Activated T-cell treated with anti-CD3 and anti-CD28 coated beads for 48 hours (primary cell): Measurements from ENCODE around the gene PARP15.
"Not testable (repeated sequence)": the region's sequence is repeated elsewhere in the genome, so short reads cannot be mapped to it uniquely, and the experiment has no call there.

Experiments
- DNase-seq: peaks from one replicate; pipeline ENCODE4 v3.0.0-alpha.2; 2020; ENCODE audit warnings: low read depth

The PARP15 gene

DNA sequence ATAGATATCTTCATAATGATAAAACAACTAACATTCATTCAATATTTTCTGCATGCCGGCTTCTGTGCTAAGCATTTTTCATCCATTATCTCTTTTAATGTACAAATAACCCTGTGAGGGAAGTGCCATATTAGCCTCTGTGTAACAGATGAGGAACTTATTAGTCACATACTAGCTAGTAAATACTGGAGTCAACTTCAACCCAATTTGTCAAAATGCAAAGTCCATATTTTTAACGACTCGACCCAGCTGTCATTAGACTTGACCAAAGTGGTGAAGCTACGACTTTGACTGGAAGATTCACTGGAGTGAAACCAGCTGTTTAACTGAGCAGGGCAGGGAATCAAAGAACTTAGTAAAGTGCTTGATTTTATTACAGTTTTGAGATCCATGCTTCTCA lies 41.6 kb downstream of the PARP15 start:
- DNase-seq = no peak

DNA sequence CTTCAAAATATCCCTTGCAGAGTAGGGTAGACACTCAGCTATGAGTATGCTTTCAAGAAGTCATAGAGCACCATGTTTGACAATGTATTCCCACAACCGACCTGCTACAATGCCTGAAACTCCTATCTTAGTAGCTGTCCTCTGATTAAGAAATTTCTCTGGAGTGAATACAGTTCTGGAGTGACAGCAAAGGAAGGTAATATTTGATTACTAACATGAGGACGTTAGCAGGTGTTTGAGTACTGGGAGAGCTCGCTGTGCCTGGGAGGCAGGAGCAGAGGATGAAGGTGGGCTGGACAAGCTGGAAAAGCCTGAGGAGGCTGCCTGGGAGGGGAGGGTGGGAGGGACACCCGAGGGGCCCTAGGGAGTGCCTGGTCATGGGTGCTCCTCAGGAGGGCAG lies 42.9 kb downstream of the PARP15 start:
- DNase-seq = no peak

DNA sequence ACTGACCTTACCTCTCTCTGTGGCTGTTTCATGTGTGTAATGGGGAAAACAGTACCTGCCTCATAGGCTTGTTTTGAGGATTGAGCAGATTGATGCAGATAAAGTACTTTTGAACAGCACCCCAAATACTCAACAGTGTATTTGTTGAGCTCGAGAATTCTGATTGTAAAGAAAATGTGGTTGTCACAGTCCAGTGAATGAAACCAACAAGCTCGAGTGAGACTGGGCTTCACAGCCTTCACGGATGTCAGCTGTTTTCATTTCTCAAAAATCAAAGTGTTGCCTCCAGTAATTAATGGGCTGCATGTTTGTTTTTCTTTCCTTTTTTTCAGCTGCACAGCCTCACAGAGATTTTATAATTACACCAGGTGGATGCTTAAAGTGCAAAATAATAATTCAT lies 43.7 kb downstream of the PARP15 start:
- DNase-seq = no peak

DNA sequence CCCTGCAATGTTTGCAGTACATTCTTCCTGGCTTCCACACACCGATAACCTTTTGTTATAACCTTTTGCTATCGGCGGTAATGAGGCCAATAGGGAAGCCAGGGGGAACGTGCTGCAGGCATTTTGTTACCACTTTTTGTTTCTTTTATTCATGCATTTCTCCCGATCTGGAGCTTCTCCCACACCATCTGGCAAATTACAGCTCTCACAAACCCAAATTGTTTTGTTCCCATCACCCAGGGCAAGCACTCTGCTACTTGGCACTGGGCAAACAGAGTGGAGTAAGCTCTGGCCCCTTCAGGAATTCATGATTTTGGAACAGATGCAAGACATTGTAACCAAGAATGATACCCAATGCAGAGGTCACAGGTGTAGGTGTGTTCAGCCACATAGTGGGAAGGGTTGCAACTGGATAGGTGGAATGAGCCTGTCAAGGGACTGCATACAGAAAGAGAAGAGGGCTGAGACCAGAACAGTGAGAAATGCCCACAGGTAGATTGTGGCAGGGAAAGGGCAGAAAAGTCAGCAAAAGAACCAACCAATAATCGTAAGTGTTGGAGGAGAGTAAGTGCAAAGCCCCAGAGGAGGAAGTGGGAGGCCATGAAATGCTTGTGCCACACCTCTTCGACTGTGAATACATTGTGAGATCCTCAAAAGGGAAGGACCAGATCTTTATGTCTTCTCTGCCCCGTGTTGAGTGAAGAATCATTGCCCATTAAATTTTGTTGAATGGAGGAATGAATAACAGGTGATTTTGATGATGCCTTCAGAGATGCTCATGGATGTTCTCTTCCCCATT lies 45.8 kb downstream of the PARP15 start:
- no peak for DNase-seq

DNA sequence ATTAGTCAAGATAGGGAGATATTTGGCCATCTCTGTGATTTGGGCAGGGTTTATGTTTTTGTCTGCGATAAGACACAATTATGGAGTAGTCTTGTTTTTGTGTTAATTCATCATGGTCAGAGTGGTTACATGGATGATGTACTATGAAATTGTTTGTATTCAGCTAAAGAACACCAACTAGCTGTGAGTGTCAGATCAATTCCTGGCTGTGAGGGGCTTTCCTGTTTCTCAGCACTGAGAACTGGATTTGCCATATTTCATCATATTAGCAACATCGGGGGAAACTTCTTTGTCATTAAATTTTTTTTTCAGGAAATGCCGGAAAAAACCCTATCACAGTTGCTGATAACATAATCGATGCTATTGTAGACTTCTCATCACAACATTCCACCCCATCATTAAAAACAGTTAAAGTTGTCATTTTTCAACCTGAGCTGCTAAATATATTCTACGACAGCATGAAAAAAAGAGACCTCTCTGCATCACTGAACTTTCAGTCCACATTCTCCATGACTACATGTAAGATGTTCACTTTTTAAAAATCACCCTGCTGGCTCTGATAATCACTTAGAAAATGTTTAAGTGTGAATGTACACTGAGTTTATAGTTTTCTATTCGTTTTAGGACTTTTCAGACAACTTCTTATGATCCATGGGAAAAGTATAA lies 49.2 kb downstream of the PARP15 start:
- no peak for DNase-seq

DNA sequence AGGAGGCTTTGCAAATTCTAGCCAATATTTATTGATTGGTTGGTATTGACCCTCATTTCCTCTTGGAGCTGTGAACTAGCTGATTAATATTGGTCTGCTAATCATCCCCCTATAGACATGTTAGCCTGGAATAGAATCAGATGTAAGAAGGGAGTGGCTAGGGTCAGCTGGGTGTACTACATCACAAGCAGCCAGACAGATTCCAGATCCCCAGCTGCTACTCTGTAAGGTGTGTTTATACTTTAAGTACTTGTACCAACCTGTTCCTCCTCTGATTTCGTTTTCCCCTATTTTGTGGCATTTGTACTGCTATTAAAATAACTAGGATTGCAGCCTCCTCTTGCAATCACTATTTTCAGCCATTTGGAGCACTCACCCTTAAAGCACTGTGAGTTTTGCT lies 49.9 kb downstream of the PARP15 start:
- no peak for DNase-seq

DNA sequence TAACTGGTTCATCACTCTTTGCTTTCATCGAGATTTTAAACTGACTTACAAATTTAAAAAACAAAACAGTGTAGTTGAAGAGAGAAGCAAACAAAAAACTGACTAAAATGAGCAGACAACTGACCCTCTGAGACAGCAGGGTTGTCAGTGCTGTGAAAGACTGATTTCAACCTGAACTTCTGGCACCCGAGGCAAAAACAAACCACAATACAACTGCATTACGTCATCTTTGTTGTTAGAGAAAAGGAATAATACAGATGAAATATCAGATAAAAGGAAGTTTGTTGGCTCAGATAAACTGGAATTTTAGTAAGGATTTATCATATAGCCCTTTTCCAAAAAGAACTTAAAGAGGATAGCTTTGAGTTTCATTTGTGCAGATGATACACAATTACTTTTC lies 51.1 kb downstream of the PARP15 start:
- DNase-seq = no peak

DNA sequence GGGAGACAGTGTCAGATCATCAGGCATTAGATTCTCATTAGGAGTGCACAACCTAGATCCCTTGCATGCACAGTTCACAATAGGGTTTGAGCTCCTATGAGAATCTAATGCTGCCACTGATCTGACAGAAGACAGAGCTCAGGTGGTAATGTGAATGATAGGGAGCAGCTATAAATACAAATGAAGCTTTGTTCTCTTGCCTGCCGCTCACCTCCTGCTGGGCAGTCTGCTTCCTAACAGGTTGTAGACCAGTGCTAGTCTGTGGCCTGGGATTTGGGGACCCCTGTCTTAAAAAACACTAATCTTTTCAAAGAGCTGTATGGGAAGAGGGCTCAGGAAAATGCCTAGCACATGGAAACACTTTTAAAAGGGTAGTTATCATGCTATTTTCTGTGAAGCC lies 52.3 kb downstream of the PARP15 start:
- no peak for DNase-seq

DNA sequence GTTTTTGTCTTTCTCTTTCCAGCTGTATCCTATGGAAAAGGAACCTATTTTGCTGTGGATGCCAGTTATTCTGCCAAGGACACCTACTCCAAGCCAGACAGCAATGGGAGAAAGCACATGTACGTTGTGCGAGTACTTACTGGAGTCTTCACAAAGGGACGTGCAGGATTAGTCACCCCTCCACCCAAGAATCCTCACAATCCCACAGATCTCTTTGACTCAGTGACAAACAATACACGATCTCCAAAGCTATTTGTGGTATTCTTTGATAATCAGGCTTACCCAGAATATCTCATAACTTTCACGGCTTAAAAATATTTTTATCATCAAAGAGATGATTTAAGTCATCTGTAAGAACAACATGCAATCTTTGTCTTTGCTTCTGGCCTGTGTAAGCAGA lies 58.3 kb downstream of the PARP15 start:
- DNase-seq = no peak

DNA sequence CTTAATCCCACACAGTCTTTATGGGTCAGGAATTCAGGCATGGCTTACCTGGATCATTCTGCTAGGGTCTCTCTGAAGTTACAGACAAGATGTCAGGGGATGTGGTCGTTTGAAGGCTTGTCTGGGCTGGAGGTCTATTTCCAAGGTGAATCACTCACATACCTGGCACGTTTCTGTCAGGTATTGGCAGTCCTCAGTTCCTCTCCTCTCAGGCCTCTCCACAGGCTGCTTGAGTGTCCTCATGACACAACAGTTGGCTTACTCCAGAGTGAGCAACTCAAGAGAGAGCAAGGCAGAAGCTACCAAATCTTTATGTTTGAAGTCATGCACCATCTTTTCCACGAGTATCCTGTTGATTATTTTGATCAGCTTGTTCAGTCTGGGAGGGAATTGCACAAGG lies 59.2 kb downstream of the PARP15 start:
- no peak for DNase-seq

DNA sequence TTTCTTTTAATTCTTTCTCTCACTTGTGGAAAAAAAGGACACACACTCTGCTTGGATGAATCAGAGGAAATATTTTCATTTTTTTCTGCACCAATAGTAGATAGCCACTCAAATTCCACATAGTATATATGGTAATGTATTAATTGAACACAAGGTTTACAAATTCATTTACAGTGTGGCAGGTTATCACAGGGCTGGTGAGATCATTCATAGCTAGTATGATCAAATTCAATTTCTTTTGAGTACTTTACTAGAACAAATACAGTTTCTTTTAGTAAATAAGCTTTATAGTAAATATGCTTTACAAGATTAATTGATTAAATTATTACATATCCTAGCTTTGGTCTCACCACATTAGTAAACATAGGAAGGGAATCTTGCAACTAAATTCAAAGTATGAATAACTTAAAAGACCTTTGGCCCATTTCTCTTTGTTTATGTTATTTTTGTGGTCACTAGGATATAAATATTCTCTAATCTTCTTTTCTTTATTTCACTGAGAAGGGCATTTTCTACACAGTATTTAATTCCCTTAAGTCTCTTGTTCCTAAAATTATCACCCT lies 63.1 kb downstream of the PARP15 start:
- DNase-seq = no peak

DNA sequence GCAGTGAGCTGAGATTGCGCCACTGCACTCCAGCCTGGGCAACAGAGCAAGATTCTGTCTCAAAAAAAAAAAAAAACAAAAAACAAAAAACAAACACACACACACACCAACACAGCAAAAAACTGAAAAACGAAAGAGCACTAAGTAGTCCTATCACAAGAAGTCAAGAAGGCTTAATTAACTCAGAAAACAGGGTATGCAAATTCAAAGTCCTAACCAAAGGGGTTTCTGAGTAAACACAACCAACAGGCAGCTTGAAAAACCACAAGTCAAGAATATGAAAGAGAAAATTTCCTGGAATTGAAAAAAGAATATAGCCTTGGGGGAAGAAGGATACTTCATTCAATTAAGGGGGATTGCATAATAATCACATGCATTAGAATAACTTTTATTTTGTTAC lies 65.5 kb downstream of the PARP15 start:
- DNase-seq = no peak

DNA sequence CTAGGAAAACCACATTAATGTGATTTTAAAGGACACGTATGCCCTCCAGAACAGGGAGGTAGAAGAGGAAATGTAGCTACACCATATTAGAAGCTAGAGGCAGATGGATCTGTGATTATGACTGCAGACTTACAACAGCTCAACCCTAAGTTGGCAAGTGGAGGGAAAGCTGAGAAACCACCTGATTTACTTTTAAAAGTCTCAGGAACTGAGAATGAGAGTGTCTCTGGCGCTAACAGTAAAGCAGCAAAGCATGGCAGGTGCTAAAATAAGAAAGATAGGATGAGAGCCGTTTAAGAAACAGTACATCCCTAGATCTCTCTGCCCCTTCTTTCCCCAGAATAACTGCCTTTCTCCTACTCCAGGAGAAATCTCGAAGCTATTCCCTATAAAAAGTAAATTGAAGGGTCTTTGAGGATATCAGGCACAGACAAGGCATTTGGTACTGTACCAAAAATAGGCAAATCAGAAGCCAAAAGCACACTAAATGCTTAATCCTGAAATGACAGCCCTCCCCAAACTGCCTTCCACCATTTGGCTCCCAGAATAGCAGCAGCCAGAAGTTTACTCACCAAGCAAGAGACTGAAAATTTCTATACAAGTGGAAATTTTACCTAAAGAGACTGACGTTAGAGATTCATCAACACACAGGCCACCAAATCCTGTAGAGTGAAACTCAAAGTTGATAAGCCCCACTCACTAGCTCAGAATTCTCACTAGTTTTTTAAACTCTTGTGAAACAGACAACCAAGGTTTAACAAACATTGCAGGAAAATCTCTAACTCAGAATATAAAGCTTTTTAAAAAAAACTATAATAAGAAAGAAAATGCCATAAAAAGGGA lies 68.9 kb downstream of the PARP15 start:
- DNase-seq = no peak

DNA sequence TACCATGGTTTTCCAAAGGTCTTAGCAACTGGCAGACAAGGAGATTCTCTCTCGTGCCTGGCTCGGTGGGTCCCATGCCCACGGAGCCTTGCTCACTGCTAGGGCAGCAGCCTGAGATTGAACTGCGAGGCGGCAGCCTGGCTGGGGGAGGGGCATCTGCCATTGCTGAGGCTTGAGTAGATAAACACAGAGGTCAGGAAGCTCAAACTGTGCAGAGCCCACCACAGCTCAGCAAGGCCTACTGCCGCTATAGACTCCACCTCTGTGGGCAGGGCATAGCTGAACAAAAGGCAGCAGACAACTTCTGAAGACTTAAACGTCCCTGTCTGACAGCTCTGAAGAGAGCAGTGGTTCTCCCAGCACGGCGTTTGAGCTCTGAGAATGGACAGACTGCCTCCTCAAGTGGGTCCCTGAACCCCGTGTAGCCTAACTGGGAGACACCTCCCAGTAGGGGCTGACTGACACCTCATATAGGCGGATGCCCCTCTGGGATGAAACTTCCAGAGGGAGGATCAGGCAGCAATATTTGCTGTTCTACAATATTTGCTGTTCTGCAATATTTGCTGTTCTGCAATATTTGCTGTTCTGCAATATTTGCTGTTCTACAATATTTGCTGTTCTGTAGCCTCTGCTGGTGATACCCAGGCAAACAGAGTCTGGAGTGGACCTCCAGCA lies 73.9 kb downstream of the PARP15 start:
- not testable (repeated sequence) for DNase-seq

DNA sequence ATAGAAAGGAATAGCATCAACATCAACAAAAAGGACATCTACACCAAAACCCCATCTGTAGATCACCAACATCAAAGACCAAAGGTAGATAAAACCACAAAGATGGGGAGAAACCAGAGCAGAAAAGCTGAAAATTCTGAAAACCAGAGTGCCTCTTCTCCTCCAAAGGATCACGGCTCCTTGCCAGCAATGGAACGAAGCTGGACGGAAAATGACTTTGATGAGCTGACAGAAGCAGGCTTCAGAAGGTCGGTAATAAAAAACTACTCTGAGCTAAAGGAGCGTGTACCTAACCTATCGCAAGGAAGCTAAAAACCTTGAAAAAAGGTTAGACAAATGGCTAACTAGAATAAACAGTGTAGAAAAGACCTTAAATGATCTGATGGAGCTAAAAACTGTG lies 74.5 kb downstream of the PARP15 start:
- DNase-seq = not testable (repeated sequence)

DNA sequence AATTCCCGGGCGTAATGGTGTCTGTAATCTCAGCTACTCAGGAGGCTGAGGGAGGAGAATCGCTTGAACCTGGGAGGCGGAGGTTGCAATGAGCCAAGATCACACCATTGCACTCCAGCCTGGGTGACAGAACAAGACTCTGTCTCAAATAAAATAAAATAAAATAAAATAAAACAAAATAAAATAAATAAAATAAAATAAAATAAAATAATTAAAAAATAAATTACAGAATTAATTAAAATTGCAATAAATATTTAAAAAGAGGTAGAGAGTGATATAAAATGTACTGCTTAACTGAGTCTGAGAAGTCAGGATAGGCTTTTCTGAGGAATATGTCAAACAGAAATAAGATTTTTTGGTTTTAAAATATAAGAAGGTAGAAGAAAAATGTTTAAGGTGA lies 80.9 kb downstream of the PARP15 start:
- DNase-seq = not testable (repeated sequence)

DNA sequence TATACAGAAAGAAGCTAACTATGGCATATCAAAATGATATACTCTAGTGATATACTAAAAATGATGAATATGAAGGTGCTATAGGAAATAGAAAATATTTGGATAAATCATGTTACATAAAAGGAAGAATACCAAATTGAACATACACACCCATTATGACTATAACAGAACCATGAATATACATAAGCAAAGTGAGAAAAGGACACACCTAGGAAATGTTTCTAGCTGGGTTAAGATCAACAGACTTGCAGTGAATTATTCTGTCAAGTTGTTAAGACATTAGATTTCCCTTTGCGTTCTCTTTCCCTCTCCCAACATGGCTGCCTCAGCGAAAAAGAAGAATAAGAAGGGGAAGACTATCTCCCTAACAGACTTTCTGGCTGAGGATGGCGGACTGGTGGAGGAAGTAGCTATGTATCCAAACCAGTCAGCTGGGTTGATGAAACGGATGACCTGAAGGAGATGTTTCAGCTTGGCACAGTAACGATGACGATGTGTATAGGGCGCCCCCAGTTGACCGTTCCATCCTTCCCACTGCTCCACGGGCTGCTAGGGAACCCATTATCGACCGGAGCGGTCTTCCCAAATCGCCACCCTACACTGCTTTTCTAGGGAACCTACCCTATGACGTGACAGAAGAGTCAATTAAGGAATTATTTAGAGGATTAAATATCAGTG lies 83.0 kb downstream of the PARP15 start:
- DNase-seq = no peak

DNA sequence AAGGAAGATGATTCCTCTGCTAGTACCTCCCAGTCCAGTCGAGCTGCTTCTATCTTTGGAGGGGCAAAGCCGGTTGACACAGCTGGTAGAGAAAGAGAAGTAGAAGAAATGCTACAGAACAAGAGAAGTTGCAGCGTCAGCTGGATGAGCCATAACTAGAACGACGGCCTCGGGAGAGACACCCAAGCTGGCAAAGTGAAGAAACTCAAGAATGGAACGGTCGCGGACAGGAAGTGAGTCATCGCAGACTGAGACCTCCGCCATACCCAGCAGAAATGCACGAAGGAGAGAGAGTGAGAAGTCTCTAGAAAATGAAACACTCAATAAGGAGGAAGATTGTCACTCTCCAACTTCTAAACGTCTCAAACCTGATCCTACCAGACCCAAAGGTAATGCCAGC lies 84.2 kb downstream of the PARP15 start:
- no peak for DNase-seq

DNA sequence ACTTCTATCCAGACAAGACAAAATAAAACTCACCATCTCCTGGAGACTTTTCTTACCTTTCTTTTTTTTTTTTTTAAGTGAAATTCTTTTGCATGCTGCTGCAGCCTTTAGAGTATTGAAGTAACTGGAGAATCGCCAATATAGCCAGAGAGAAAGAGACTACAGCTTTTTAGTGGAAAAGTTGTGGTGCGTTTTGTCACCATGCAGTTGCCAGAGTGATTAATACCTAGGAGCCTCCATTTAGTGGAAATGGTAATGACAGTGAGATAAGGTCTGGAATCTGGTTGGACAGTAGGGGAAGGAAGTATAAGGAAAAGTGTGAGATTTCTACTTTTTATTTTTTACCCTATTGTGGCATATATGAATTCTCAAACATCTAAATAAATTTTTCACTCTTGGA lies 85.1 kb downstream of the PARP15 start:
- DNase-seq = no peak

DNA sequence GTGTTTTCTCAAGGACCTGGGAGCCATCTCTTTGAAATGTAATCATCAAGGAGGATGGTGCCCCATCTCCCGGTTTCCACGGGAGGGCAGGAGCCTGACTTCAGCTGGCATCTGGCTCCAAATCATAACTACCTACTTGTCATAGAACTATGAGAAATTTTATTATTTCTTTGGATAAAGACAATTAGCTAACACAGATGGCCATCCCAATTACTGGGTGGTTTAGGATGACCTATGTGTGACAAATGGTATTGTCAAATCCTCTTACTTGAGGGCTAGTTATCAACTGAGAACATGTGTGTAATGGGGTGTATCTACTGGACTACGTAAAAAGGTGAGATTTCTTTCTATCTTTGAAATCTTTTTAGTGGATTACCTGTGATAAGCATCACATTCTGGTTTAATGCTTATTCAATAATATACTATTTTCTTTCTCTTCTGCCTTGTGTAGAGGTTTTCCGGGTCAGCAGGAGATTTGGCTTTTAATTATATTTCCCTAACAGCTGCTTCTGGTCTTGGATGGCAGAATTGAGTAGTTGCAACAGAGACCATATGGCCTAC lies 87.9 kb downstream of the PARP15 start:
- no peak for DNase-seq

DNA sequence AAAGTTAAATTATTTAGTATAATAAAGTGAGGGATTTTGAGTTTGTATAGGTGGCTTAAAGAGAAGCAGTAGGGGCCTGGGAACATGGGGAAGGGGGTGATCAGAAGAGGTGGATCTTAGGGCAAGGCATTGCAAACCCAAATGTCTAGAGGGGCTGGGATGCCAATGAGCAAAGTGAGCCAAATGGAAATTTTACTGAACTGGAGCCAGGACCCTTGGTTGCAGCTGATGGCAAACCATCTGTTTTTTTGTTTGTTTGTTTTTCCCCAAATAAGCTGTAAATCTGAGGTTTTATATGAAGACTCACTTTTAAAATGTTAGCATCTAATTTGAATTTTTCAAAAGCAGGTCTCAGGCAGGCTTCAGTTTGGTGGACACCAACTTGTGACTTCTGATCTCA lies 88.4 kb downstream of the PARP15 start:
- DNase-seq = no peak
